Mammary epithelial cell (primary cell): ENCODE data around the gene LMNTD2.

Experiments
- CTCF ChIP-seq, 2 donors: IDR thresholded peaks in 1 of 2; conservative IDR thresholded peaks in 1 of 2; 2 replicates each; pipeline ENCODE4 v1.5.1; 2011 to 2012; ENCODE audit warnings: inconsistent platforms in 2 of 2, low read length in 2 of 2, mild to moderate bottlenecking in 2 of 2, control low read depth in 1 of 2, low read depth in 1 of 2; ENCODE audit not compliant: insufficient read depth in 1 of 2; ENCODE audit errors: extremely low read depth in 1 of 2
- EZH2 ChIP-seq: IDR thresholded peaks from 2 replicates; pipeline ENCODE4 v1.6.1; 2012; ENCODE audit warnings: low read length, inconsistent platforms, borderline replicate concordance

- TF ChIP-seq CTCF (conservative IDR thresholded peaks at IDR 0.05 in 1 of 2, IDR thresholded peaks at IDR 0.05 in 1 of 2; ENCODE audit: extremely low read depth in 1 of 2, insufficient read depth in 1 of 2, low read depth in 1 of 2, low read length in 2 of 2) (no peak), EZH2 (no peak)
These were observed 23.7 kb upstream of the LMNTD2 start for GRCh38 chr11:584287-584686.
